Measurements from ENCODE around the gene RILPL1.
"Not testable (repeated sequence)": the region's sequence is repeated elsewhere in the genome, so short reads cannot be mapped to it uniquely, and the experiment has no call there.

Gene RILPL1

GRCh38 chr12:123491481-123491880, 42.0 kb downstream of the RILPL1 start:
- no peak for DNase-seq

- DNase-seq = no peak
Measured at GRCh38 chr12:123491056-123491455, 42.5 kb downstream of the RILPL1 start.

GRCh38 chr12:123490089-123490488, 43.4 kb downstream of the RILPL1 start:
- no peak for DNase-seq

DNA sequence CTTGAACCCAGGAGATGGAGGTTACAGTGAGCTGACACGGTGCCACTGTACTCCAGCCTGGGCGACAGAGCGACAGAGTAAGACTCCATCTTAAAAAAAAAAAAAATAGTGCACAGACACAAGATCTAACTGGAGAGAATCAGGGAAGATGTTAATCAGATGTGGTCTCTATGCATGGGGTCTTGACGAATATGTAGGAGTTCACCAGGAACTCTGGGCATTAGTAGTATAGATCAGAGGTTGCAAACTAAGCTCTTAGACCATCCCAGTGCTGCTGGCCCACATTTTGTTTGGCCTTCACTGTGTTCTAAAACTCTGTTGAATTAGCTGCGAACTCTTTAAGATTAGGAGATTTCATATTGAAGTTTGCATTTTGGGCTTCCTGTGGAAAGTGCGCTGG, 43.9 kb downstream of the RILPL1 start:
- DNase-seq = no peak

DNA sequence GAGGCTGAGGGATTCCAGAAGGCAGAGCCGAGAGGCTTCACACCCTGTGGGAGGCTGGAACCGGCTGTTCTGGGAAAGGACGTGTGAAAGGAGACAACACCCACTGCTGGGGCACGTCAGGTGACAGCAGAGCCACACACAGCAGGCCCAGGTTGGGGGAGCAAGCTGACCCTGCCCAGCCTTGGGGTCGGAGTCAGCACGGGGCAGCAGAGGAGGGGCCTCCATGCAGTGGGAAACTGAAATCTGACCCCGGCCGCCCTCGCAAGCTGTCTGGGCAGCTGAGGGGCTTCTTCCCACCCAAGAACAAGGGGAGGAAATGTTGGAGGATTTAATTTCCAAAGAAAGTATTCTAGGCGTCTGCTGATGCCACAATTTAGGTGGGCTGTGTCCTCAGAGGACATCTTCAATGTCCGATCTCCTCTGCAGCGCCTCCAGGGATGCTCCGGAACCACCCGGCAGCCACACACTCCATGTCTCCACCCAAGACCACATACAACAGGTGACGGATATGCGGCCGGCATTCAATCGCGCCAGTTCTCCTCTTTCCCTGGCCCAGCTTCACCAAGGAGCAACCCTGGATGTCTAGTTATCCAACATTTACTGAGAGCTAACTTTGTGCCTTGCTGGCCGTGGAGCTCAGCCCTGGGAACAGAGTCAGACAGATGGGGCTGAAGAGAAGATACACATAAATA, 44.8 kb downstream of the RILPL1 start:
- DNase-seq = no peak

GRCh38 chr12:123487428-123487827, 46.1 kb downstream of the RILPL1 start:
- no peak for DNase-seq

DNA sequence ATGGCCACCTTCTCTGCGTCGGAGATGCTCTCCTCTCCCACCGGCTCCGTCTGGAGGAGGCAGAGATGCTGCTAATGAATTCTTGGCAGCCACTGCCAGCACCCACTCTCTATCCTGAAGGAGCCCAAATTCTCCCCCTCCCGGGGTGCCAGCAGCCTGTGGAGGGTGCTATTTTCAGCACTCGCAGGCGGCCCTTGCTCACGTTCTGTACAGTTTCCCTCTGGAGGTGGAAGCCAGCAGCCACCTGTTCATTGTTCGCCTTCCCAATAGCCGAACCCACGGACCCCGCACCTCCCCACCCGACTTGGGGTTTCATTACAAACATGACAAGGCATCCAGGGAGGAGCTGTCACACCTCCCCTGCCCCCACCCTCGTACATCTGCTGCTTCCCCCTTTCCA, 47.8 kb downstream of the RILPL1 start:
- no peak for DNase-seq

GRCh38 chr12:123483602-123484248, 49.8 kb downstream of the RILPL1 start:
- DNase-seq = peak; percentile 53

DNA sequence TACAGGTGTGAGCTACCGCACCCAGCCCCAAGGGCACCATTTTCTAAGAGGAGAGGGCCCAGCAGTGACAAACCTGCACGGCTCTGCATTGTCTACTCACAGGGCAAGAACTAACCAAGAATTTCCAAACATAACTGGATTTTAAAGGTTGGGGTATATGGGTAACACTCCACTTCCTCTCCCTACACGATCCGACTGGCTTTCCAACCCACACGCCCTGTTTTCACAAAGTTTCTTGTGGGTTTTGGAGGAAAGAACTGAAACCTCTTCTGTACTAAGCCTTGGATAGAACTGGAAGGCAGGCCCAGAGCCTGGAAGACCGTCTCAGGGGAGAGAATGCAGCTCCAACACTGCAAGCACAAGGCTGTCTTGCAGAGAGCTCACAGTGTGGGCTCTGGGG, 50.6 kb downstream of the RILPL1 start:
- DNase-seq = no peak

- not testable (repeated sequence) for DNase-seq
Measured at GRCh38 chr12:123481251-123481650, 52.3 kb downstream of the RILPL1 start.

- no peak for DNase-seq
Measured at GRCh38 chr12:123479442-123480180, 53.9 kb downstream of the RILPL1 start.

DNA sequence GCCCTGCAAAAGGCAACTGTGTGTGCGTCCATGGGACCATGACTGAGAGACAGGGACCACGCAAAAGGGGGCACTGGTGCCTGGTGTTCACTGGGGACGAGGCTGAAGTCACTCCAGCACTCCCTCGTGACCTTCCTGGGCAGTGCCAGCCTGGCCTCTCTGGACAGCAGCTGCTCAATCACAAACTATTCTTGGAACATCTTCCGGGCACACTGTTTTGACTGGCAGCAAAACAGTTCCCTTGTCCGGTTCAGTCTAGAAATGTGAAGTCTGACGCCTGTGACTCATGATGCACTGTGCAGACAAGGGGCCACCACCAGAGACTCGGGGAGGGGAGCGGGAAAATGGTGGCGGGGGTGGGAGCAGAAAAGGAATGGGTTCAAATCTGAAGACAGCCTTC, 54.8 kb downstream of the RILPL1 start:
- DNase-seq = no peak

- DNase-seq = no peak
Measured at GRCh38 chr12:123478069-123478468, 55.5 kb downstream of the RILPL1 start.

GRCh38 chr12:123475246-123475703, 58.2 kb downstream of the RILPL1 start:
- no peak for DNase-seq

GRCh38 chr12:123474485-123475245, 58.9 kb downstream of the RILPL1 start:
- DNase-seq = no peak

DNA sequence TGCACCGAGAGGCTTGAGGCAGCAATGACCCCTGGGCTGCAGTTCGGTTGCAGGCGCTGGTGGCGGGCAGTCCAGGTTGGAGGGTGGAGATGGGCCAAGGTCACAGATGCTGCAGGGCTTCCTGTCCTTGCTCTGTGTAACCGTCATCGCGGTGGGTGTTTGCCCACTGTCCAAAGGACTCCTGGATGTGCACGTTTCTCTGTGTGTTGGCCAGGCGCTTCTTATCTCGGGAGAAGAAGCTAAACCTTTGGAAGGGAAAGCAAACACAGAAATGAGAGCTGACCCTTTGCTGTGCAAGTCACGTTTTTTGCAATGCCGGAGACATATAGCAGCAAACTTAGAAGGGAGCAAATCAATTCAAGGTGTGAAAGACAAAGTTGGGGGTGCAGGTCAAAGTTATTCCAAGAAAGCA, 61.1 kb downstream of the RILPL1 start:
- DNase-seq = no peak

DNA sequence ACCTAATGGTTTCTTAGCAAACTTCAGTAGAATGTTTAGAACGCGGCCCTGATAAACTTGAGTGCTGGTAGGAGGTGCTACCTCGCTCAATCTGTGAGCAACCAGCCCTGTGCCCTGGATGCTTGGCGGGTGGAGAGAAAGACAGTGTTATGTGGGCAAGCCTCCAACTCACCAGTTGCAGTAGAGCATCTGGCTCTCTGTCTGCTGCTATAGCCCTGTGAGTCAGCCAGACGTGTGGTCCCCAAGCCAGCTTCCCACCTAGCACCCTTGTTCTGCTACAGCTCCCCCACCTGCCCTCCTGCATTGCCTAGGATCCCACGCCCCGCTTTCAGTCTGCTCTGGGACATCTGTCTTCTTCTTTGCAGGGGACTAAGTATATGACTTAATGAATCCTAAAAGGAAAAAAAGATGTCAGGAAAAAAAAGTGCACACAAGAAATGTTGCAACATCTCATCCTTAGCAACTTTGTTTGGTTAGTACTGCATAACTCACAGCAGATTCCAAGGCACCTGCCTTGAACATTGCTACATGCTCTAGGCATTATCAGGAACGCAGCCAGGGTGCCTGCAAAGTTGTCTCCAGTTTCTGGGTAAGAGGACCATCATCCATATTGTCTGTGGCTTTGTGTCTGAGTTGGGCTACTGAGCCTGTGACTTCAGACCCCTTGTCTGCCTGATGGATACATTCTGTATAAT, 62.0 kb downstream of the RILPL1 start:
- DNase-seq = no peak

- DNase-seq = no peak
Measured at GRCh38 chr12:123469978-123470377, 63.5 kb downstream of the RILPL1 start.

GRCh38 chr12:123468786-123469185, 64.7 kb downstream of the RILPL1 start:
- no peak for DNase-seq

- no peak for DNase-seq
Measured at GRCh38 chr12:123465084-123465483, 68.4 kb downstream of the RILPL1 start.

DNA sequence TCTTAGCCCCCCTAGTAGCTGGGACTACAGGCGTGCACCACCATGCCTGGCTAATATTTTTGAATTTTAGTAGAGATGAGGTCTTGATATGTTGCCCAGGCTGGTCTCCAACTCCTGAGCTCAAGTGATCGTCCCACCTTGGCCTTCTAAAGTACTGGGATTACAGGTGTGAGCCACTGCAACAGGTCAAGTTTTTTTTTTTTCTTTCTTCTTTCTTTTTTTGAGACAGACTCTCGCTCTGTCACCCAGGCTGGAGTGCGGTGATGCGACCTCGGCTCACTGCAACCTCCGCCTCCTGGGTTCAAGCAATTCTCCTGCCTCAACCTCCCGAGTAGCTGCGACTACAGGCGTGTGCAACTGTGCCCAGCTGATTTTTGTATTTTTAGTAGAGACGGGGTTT, 70.3 kb downstream of the RILPL1 start:
- DNase-seq = not testable (repeated sequence)

- peak; percentile 89 for DNase-seq
Measured at GRCh38 chr12:123457980-123458779, 75.3 kb downstream of the RILPL1 start, which contains the start of gene SNRNP35. TSS of gene SNRNP35 (plus strand) at chr12:123458139. CDS start at chr12:123465541, 7,402 bp downstream.

Data from activated CD8-positive, alpha-beta memory T cell treated with anti-CD3 and anti-CD28 coated beads, Interleukin-2, amount 50 U/mL, for 48 hours (primary cell).